Adipocyte (in vitro differentiated cells): ENCODE measurements around the gene NPAS2.

Experiments used
- DNase-seq: peaks from one replicate; pipeline ENCODE4 v3.0.0-alpha.2; 2015; ENCODE audit warnings: low read depth
- H3K27me3 ChIP-seq: replicated peaks from 2 replicates; pipeline ENCODE4 v1.7.0; 2013; ENCODE audit warnings: mild to moderate bottlenecking, low read length, moderate library complexity; ENCODE audit not compliant: control insufficient read depth, insufficient read depth
- H3K36me3 ChIP-seq: 2 replicates; pipeline ENCODE4 v1.7.0; 2013; ENCODE audit warnings: low read length, mild to moderate bottlenecking, moderate library complexity; ENCODE audit not compliant: control insufficient read depth, insufficient read depth, severe bottlenecking
- H3K4me1 ChIP-seq: 2 replicates; pipeline ENCODE4 v1.7.0; 2013; ENCODE audit warnings: mild to moderate bottlenecking, low read length, moderate library complexity; ENCODE audit not compliant: control insufficient read depth, insufficient read depth
- H3K4me3 ChIP-seq: 2 replicates; pipeline ENCODE4 v1.7.0; 2013; ENCODE audit warnings: mild to moderate bottlenecking, low read length, moderate library complexity
- H3K9ac ChIP-seq: 2 replicates; pipeline ENCODE4 v1.7.0; 2013; ENCODE audit warnings: mild to moderate bottlenecking, low read length, moderate library complexity
- H3K9me3 ChIP-seq: 2 replicates; pipeline ENCODE4 v1.7.0; 2013; ENCODE audit warnings: mild to moderate bottlenecking, low read length, moderate library complexity; ENCODE audit not compliant: control insufficient read depth

Gene NPAS2

GRCh38 chr2:101003278-101003775 is 183.4 kb downstream of the NPAS2 start:
- no peaks in the 10 kb centered on the region for H3K27me3 ChIP-seq
- peaks cover 51% of the 10 kb centered on the region for H3K4me1 ChIP-seq
- peak; percentile 60 for DNase-seq
- H3K36me3 ChIP-seq, result peaks cover 51% of the 10 kb centered on the region
- H3K4me3 ChIP-seq, result peak overlapping the region; percentile 98
- no peaks in the 10 kb centered on the region for H3K9me3 ChIP-seq
- peak overlapping the region; percentile 98 for H3K9ac ChIP-seq

GRCh38 chr2:101004620-101005325 is 184.8 kb downstream of the NPAS2 start:
- H3K27me3 ChIP-seq, result no peaks in the 10 kb centered on the region
- H3K4me1 ChIP-seq, result peaks cover 43% of the 10 kb centered on the region
- no peaks in the 10 kb centered on the region for H3K9me3 ChIP-seq
- H3K4me3 ChIP-seq, result peak overlapping the region; percentile 98
- H3K9ac ChIP-seq, result peak overlapping the region; percentile 98
- DNase-seq, result no peak
- peaks cover 57% of the 10 kb centered on the region for H3K36me3 ChIP-seq

GRCh38 chr2:101006065-101006715 is 186.3 kb downstream of the NPAS2 start:
- Histone ChIP-seq H3K9me3 (no peaks in the 10 kb centered on the region), H3K36me3 (peaks cover 64% of the 10 kb centered on the region), H3K4me1 (peaks cover 43% of the 10 kb centered on the region), H3K27me3 (no peaks in the 10 kb centered on the region), H3K9ac (peak overlapping the region; percentile 17), H3K4me3 (no peak overlapping the region)
- no peak for DNase-seq

- DNase-seq, result no peak
- Histone ChIP-seq H3K4me1 (peaks cover 37% of the 10 kb centered on the region), H3K9ac (peak overlapping the region; percentile 33), H3K4me3 (no peak overlapping the region), H3K27me3 (no peaks in the 10 kb centered on the region), H3K36me3 (peaks cover 70% of the 10 kb centered on the region), H3K9me3 (no peaks in the 10 kb centered on the region)
Measured at GRCh38 chr2:101007415-101008345, 187.7 kb downstream of the NPAS2 start.

GRCh38 chr2:101011152-101011551 is 191.2 kb downstream of the NPAS2 start:
- Histone ChIP-seq H3K36me3 (peaks cover 41% of the 10 kb centered on the region), H3K4me3 (no peak overlapping the region), H3K4me1 (peaks cover 16% of the 10 kb centered on the region), H3K27me3 (no peaks in the 10 kb centered on the region), H3K9ac (no peak overlapping the region), H3K9me3 (no peaks in the 10 kb centered on the region)
- DNase-seq, result no peak

- Histone ChIP-seq H3K4me3 (no peak overlapping the region), H3K36me3 (peaks cover 31% of the 10 kb centered on the region), H3K9ac (peak overlapping the region; percentile 4), H3K27me3 (no peaks in the 10 kb centered on the region), H3K4me1 (peaks cover 7% of the 10 kb centered on the region), H3K9me3 (no peaks in the 10 kb centered on the region)
- no peak for DNase-seq
Measured at GRCh38 chr2:101012054-101012705, 192.2 kb downstream of the NPAS2 start.

- Histone ChIP-seq H3K4me3 (no peak overlapping the region), H3K4me1 (peaks cover 3% of the 10 kb centered on the region), H3K9ac (peak overlapping the region; percentile 4), H3K9me3 (no peaks in the 10 kb centered on the region), H3K36me3 (peaks cover 29% of the 10 kb centered on the region), H3K27me3 (no peaks in the 10 kb centered on the region)
- peak; percentile 85 for DNase-seq
Measured at GRCh38 chr2:101012706-101013181, 192.8 kb downstream of the NPAS2 start.

- H3K9me3 ChIP-seq, result no peaks in the 10 kb centered on the region
- DNase-seq, result no peak
- H3K9ac ChIP-seq, result no peak overlapping the region
- H3K4me1 ChIP-seq, result no peaks in the 10 kb centered on the region
- H3K36me3 ChIP-seq, result peaks cover 29% of the 10 kb centered on the region
- H3K27me3 ChIP-seq, result no peaks in the 10 kb centered on the region
- H3K4me3 ChIP-seq, result no peak overlapping the region
Measured at GRCh38 chr2:101014264-101014857, 194.4 kb downstream of the NPAS2 start.

GRCh38 chr2:101017371-101017770 is 197.4 kb downstream of the NPAS2 start:
- peaks cover 42% of the 10 kb centered on the region for H3K36me3 ChIP-seq
- H3K27me3 ChIP-seq, result no peaks in the 10 kb centered on the region
- no peaks in the 10 kb centered on the region for H3K9me3 ChIP-seq
- H3K9ac ChIP-seq, result no peak overlapping the region
- no peak for DNase-seq
- H3K4me1 ChIP-seq, result no peaks in the 10 kb centered on the region
- H3K4me3 ChIP-seq, result no peak overlapping the region

- H3K4me1 ChIP-seq, result no peaks in the 10 kb centered on the region
- H3K9me3 ChIP-seq, result no peaks in the 10 kb centered on the region
- no peak for DNase-seq
- H3K9ac ChIP-seq, result no peak overlapping the region
- no peaks in the 10 kb centered on the region for H3K27me3 ChIP-seq
- H3K4me3 ChIP-seq, result no peak overlapping the region
- peaks cover 46% of the 10 kb centered on the region for H3K36me3 ChIP-seq
Measured at GRCh38 chr2:101018934-101019333, 199.0 kb downstream of the NPAS2 start.
